Peyer's patch (tissue), 4 donors: Measurements from ENCODE around the gene FAM184A.
"Not testable (repeated sequence)": the region's sequence is repeated elsewhere in the genome, so short reads cannot be mapped to it uniquely, and the experiment has no call there.

ENCODE experiments used
- CTCF ChIP-seq, 6 experiments: fragments of 450-650 bp in 4 of 6; fragments of 200-600 bp in 2 of 6; sonication (generic) in 1 of 6; IDR thresholded peaks; one replicate each; pipeline ENCODE4 v1.5.1; 2017 to 2019; ENCODE audit warnings: antibody characterized with exemption in 6 of 6, mild to moderate bottlenecking in 3 of 6, moderate library complexity in 1 of 6
- POLR2A ChIP-seq, 2 donors: fragments of 450-650 bp; IDR thresholded peaks; one replicate each; pipeline ENCODE4 v1.5.1; 2017; ENCODE audit warnings: antibody characterized with exemption in 2 of 2, mild to moderate bottlenecking in 2 of 2, moderate library complexity in 2 of 2

GRCh38 chr6:118997426-118997825 lies 81.0 kb downstream of the FAM184A start:
- TF ChIP-seq CTCF, POLR2A (IDR thresholded peaks at IDR 0.05): not testable (repeated sequence)
